GM18519 (cell line): ENCODE results near the gene ZMYND10.
A peak's percentile ranks its signal among the peaks of the same experiment; 100 is the strongest.
"Not testable (repeated sequence)": the region's sequence is repeated elsewhere in the genome, so short reads cannot be mapped to it uniquely, and the experiment has no call there.

Experiments
- ATAC-seq: cut with Tn5 transposase; IDR thresholded peaks from one replicate; pipeline ENCODE4 v1.9.1; 2021; ENCODE audit warnings: mild to moderate bottlenecking, moderate library complexity; ENCODE audit not compliant: unreplicated experiment, low FRiP score

Gene ZMYND10

DNA sequence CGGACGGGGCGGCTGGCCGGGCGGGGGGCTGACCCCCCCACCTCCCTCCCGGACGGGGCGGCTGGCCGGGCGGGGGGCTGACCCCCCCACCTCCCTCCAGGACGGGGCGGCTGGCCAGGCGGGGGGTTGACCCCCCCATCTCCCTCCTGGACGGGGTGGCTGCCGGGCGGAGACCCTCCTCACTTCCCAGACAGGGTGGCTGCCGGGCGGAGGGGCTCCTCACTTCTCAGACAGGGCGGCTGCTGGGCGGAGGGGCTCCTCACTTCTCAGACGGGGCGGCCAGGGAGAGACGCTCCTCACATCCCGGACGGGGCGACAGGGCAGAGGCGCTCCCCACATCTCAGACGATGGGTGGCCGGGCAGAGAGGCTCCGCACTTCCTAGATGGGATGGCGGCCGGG is 33.5 kb downstream of the ZMYND10 start:
- not testable (repeated sequence) for ATAC-seq

DNA sequence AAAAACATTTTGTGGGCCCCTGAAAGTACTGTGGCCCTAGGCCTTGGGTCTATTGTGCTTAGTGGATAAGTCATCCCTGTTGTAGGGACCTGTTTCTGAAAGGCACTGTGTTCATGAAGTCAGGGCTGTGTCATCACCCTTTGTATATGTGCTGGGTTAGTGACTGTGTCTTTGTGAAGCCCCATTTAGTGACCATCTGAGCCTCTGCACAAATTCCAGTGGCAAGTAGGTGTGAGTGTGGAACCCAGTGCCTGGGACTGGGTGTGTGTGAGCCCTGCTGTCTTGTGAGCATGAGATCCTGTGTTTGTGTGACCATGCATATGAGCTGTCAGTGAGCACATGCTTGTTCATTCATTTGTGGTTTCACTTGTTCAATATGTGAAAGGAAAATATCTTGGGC is 40.9 kb downstream of the ZMYND10 start:
- ATAC-seq = no peak

DNA sequence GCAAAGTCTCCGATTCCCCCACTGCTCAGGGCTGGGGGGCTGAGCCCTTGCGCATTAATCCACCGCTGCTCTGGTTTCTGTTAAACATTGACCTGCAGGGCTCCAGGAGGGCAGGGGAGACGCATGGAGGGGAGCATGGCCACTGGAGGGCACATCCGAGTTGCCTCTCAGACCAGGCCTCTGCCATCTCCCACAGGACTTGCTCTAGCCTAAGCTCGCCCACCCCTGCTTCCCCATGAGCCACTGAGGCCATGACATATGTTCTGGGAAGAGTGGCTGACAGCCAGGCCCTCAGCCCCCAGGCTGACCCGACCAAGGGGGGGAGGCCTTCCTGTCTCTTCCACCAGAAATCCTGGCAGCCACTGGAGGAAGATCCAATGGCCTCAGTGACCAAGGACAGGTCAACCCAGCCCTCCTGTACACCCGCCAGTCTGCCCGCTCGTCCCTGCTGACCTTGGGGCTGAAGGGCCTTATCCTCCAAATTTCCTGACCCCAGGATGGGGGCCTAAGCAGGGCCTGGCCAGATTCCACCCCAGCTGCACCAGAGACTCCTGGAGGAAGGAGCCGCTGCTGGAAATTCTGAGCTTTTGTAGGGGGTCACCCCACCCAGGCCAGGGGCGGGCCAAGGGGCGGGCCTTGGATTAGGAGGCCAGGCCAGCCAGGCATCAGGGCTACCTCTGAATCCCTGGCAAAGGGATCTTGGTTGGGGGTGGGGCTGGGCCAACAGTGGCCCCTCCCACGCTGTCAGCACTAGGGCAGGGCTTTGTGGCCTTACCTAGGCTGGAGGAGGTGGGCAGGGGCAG is 42.3 kb downstream of the ZMYND10 start, which contains the start of gene HYAL1:
Gene HYAL1 (minus strand): TSS at position 562 of the 803 bp plus-strand sequence. CDS start 618 bp downstream, outside the sequence.
- ATAC-seq = no peak

DNA sequence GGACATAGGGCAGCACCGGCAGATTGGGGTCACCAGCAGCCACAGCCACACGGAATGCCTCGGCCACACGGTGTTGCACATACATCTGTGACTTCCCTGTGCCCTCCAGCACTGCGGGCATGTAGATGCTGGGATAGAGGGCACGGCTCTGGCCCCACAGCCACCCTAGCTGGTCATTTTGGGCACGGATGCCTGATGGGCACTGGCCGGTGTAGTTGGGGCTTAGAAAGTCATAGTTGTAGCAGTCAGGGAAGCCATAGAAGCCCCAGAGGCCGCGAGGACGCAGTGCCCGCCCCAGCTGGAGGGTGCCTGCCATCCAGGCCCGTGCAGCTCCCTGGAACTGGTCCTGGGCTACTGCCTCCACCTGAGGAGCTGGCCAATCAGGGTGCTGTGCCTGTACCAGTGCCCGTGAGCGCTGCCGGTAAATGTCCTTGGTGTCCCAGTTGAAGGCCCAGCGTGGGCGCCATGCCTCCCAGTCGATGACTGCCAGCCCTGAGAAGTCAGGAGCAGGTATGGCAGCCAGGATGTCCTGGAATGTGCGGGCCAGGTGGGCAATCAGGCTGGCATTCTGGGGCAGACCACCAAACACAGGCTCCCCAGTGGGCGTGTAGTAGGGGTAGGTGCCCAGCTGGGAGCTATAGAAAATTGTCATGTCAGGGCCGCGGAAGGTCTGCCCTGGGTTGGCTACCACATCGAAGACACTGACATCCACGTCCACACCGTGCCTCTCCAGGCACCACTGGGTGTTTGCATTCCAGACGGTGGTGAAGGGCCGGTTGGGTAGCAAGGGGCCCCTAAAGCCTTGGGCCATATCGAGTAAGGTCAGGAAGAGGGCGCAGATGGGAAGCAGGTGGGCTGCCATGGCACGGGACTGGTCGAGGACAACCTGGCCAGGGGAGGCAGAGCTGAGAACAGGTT is 43.2 kb downstream of the ZMYND10 start:
- ATAC-seq = no peak

DNA sequence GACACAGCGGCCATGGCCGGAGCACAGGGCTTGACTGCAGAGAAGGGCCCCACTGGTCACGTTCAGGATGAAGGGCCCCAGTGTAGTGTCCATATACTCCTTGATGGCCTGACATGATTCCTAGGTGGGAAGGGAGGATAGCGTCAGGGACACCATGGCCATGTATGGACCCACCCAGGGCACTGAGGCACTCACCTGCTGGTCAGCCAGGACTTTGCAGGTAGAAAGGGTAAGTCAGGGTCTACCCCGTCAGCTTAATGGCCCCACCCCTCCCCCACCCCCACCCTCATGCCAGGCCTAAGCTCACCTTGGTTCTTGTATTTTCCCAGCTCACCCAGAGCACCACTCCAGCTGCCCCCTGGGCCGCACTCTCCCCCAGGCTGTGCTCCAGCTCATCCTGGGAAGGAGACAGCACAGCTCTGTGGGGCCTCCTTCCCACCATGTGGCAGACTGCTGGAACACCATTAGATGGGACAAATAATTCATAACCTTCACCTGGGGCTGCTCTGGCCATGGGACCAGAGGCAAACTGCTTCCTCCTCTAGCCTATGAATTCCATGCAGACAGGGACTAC is 44.8 kb downstream of the ZMYND10 start:
- ATAC-seq = no peak

DNA sequence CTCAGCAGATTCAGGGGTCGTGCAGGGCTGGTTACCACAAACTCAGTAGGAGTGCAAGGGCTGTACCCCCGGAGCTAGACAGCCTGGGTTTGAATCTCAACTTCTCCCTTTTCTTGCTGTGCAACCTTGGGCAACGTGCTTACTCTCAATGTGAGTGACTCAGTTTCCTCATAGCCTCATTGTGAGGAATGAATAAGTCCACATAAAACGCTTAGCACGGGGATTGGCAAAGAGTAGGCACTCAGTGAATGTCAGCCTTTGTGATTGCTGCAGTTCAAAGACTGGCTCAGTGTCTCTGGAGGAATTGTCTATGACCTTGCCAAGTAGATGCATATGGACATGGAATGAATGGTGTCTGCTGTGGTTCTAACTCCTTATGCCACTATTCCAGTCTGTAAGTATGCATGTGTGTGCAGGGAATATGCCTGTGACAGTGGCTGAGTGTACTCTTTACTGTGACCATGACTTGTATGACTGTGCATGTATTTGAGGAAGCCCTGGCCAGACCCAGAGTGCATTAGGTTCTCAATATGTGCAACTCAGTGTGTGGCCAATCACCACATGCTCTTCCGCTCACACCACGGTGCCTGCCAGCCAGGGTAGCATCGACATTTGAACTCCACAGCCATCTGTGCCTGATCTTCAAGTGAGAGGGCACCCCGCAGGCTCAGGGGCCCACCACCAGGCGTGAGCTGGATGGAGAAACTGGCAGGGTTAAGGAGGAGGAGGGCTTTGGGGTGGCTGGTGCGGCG is 45.4 kb downstream of the ZMYND10 start:
- no peak for ATAC-seq

DNA sequence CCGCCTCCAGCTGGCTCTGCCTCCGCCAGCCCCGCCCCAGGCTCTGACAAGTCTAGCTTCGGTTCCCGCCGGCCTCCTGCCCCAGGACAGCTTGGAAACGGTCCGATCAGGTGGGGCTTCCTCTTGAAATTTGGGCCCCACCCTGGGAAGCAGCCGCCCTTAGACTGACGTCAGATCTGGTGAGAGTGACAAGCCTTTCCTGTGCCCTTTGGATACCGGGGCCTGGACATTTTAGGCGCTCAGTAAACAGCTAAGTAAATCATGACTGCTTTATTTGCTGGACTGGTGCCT is 45.9 kb downstream of the ZMYND10 start:
- ATAC-seq = no peak

DNA sequence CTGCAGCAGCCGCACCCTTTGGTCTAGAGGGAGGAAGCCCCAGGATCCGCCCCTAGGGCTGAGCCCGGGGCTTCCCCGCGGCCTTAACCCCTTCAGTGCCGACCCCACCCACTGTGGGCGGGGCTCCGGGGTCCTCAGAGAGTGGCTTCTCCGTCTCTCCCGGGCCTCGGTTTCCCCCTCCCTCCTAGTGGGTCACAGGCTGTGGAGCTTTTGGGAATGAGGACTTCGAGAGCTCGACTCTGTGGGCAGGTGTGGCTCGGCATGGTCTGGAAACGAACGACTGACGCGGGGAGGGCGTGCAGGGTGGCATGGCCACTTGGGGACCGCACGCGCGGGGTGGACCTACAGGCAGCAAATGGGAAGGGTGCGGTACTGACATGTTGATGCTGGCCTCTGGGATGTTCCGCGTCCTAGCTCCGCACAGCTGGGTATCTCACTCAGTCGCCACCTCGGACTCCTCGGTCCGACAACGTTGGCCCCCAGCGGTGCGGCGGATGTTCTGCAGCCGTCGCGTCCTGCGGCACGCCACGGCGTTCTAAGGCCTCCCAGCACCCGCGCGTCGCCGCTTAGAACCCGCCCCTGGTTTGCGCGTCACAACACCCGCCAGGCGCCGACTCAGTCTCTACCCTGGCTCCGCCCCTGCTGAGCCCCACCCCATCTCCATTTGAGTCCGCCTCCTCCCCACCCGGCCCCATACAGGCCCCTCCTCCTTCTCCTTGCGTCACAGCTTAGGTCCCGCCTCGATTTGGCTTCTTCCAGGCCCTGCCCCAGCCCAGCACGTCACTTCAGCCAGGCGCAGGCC is 46.5 kb downstream of the ZMYND10 start, which contains the start of the genes HYAL3 and NAA80:
Gene HYAL3 (minus strand): TSS at position 570 of the 802 bp plus-strand sequence. CDS start 3,803 bp downstream, outside the sequence.
Gene NAA80 (minus strand): TSS at position 570 of the 802 bp plus-strand sequence. CDS start 1,942 bp downstream, outside the sequence.
- peak; percentile 71 for ATAC-seq

DNA sequence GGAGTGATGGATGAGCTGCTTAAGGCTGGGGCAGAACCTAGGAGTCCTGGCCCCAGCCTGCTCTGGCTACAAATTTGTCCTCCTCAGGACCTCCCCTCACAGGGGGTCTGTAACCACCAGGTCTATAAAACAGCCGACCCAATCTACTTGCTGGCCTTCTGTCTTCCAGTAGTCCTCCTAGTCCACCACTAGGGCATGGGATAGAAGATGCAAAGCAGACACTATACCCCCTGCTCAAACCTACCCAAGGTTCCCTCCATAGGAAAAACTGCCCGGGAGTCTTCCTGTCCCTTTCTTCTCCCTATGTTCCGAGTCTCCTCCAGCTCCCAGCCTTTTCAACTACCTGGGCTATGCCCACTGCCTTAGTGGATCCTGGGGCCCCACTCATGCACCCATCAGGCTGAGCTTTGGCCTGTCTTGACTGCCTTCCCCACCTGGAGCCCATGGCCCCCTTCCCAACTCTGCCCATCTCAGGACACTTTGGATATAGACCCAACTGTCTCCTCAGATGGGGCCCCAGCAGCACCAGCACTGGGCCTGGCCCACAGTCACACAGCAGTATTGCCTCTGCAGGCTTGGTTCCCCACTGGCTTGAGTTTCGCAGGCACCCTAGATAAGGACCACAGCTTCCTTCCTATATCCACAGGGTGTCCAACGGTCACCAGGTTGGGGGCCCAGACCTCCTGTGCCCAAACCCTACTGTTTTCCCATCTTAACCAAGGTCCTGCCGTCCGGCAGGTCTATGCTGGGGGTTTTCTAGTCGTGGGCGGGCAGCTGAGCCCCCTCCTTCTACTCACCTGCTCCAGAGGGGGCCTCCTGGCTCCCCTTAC is 47.4 kb downstream of the ZMYND10 start:
- no peak for ATAC-seq

DNA sequence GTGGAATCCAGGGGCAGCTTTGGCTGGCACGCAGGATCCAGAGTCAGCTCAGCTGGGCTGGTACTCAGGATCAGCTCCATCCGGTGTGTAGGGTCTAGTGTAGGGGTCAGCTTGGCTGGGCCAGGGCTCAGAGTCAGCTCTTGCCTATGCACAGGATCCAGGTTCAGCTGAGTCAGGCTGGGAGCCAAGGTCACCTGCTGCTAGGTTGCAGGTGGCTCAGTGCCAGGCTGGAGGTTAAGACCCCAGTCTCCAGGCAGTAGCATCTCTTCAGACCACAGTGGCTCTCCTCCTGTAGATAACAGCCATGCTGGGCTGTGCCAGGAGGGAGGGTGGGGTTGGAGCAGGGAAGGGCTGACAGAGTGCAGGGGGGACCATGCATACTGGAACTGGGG is 48.2 kb downstream of the ZMYND10 start:
- no peak for ATAC-seq

DNA sequence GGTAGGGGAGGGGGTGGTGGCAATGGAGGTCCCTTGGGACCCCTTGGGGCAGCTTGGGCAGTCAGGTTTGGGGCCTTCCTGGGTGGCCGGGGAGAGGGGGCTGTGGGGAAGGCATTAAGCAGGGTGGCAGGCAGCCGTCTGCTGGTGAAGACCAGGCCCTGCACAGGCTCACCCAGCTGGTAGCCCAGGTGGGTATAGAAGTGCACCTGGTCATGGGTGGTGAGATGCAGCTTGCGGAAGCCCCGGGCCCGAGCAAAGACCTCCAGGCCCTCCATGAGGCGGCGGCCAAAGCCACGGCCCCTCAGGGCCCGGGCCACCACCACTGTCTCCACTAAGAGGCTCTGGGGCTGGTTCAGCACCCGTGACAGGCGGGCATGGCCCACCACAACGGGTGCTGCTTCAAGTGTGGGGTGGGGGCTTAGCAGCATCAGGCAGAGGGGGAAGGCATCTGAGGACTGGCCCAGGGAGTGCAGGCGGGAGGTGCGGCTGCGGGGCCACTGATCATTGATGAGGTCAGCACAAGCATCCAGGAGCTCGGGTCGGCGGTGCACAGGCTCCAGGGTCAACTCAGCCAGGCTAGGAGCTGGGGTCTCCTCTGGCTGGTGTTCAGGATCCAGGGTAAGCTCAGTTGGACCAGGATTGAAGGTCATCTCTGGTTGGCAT is 48.7 kb downstream of the ZMYND10 start:
- ATAC-seq = no peak

DNA sequence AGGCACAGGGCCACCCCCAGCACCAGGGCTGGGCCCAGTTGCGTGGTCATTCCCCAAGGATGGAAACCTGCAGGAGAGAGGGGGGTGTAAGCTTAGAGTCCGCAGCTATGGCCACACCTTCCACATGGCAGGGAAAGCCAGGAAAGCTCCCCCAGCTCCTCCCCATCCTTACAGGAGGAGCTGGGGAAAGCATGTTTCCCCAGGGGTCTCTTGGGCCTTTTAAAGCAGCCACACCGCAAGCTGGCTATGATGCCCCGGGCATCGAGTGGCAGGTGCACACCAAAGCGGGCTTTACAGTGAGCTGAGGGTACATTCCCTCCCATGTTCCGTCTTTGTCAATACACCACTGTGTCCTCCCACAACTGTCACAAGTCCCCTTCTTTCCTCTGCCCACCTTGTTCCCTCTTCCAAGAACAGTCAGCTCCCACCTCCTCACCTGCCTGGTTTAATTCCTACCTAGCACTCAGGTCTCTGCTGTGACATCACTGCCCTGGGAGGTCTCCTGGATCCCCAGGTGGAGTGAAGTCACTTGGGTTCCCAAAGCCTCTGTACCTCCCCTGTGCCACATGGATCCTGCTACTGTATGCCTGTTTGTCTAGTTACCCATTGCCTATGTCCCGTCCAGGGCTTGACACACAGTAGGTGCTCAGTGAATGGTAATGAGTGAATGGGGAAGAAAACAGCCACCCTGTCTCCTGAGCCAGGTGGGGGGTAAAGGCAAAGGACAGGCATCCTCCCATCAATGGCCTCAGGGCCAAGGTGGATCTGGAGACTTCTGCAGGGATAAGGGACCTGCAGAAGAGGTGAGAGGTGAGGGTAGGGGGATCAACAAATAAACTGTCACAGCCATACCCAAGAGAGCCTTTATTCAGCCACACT is 49.7 kb downstream of the ZMYND10 start:
- ATAC-seq = no peak

DNA sequence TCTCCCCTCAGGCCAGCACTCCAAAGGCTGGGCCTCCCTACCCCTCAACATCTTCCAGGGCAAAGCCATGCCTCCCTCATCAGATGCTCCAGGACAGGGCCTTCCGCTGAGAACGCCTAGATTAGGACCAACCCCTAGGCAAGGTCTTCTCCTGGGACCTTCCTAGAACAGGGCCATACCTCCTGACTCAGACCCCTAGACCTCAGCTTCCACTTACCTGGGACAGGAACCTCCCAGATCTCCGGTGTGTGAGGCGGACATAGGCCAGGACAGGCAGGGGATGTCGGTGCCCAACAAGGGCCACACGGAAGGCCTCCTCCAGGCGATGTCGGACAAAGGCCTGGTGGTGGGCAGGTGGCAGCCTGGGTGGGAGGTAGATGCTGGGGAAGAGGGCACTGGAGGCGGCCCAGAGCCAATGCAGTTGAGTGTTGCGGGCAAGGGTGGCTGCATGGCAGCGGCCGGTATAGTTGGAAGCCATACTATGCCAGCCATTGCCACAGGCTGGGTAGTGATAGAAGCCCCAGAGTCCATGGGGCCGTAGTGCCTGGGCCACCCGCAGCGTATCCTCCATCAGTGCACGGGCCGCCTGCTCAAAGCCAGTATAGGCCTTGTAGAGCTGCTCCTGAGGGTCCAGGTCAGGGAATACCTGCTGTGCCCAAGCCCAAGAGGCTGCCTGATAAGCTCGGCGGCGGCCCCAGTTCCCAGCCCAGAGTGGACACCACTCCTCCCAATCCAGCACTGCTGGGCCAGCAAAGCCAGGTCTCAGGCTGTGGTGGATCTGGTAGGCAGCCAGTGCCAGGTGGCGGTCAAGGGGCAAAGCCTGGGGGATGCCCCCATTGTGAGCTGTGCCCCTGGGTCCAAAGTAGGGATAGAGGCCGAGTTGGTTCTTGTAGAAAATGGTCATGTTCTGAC is 50.8 kb downstream of the ZMYND10 start:
- ATAC-seq = no peak

DNA sequence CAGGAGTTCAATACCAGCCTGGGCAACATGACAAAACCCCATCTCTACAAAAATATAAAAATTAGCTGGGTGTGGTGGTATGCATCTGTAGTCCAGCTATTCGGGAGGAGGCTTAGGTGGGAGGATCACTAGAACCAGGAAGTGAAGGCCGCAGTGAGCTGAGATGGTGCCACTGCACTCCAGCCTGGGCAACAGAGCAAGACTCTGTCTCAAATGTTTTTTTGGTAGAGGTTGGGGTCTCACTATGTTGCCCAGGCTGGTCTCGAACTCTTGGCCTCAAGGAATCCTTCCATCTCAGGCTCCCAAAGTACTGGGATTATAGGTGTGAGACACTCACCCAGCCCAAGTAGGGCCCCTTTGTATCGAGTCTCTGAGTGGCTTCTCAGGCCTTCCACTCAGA is 51.4 kb downstream of the ZMYND10 start:
- no peak for ATAC-seq

DNA sequence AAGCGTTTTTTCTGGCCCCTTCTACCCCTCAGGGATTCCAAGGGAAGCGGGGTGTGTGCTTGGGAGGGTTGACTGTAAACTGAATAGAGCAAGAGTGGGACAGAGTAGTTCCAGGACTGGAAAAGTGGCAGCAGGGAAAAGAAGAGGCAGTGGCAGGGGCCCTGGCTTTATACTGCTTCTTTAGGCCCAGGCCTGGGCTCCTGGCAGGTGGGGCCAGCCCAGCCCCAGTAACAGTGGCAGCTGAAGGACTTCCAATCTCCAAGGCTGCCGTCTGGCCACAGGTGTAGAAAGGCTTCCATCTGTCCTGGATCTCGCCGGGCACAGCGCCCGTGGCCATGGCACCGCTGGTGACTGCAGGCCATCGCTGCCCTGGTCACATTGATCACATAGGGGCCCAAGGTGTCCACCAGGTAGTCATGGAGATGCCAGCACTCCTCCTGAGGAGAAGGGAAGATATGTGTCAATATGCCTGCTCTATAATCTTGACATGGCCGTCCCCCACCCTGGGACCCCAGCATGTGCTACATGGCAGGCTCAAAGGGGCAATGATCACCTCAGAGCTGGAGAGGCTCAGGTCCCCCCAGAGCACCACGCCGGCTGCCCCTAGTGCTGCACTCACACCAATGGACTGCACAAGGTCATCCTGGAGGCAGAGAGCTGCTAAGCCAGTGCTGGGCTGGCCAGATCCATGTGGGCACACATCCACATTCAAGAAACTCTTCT is 52.3 kb downstream of the ZMYND10 start:
- ATAC-seq = no peak
